Right lobe of liver (tissue), 6 donors: ENCODE results near the gene PARVA. TPM values are rescaled to one million over a fixed set of nuclear protein-coding genes. Genes with fewer than 3 reads are reported as not detected.
A peak's percentile ranks its signal among the peaks of the same experiment; 100 is the strongest.

ENCODE experiments used
- ATAC-seq, 4 donors: fragments of 200-7000 bp; cut with Tn5 transposase; one replicate each; pipeline ENCODE4 v1.9.1; 2020; ENCODE audit warnings: mild to moderate bottlenecking in 4 of 4, moderate library complexity in 4 of 4
- DNase-seq, 3 donors: peaks; one replicate each; pipeline ENCODE4 v3.0.0-alpha.2; 2020
- H3K27ac ChIP-seq, 3 donors: fragments of 200-600 bp; one replicate each; pipeline ENCODE4 v1.8.0; 2022
- H3K27me3 ChIP-seq, 2 donors: fragments of 200-600 bp; one replicate each; pipeline ENCODE4 v1.8.0; 2022
- H3K36me3 ChIP-seq, 4 donors: fragments of 200-600 bp; sonication (generic) in 1 of 4; one replicate each; pipeline versions ENCODE4 v1.5.1 to v1.8.0; 2017 to 2022; ENCODE audit warnings: control low read depth in 1 of 4
- H3K4me1 ChIP-seq, 4 donors: fragments of 200-600 bp; sonication (generic) in 1 of 4; one replicate each; pipeline versions ENCODE4 v1.5.1 to v1.8.0; 2017 to 2022; ENCODE audit warnings: control low read depth in 1 of 4
- H3K4me3 ChIP-seq, 3 donors: fragments of 200-600 bp; one replicate each; pipeline ENCODE4 v1.8.0; 2022
- H3K9me3 ChIP-seq, 4 donors: fragments of 200-600 bp; sonication (generic) in 1 of 4; one replicate each; pipeline versions ENCODE4 v1.5.1 to v1.8.0; 2017 to 2022; ENCODE audit warnings: control low read depth in 1 of 4
- CTCF ChIP-seq, 4 donors: fragments of 200-600 bp in 3 of 4; fragments of 450-650 bp in 1 of 4; IDR thresholded peaks; one replicate each; pipeline versions ENCODE4 v1.5.1 to v1.8.0; 2016 to 2022; ENCODE audit warnings: antibody characterized with exemption in 4 of 4, mild to moderate bottlenecking in 2 of 4
- POLR2A ChIP-seq: fragments of 450-650 bp; IDR thresholded peaks from one replicate; pipeline ENCODE4 v1.6.1; 2017; ENCODE audit warnings: antibody characterized with exemption, mild to moderate bottlenecking
- WGBS: methylation state at CpG from one replicate; pipeline ENCODE4 v1.1.6; 2018; ENCODE audit warnings: low coverage, low lambda C conversion rate; ENCODE audit not compliant: insufficient coverage; ENCODE audit errors: missing lambda C conversion rate; 5-methylcytosine and 5-hydroxymethylcytosine counted together
- intact Hi-C, 2 donors: fragments of 100-400 bp; cut with DNase I; formaldehyde crosslinking; loops; one replicate each; pipeline versions ENCODE4 v1.11.2 to v1.14.1; 2022
- total RNA-seq, 6 experiments: library from RNA; depleted of rRNA in 2 of 6; stranded (reverse); fragments of >200 nt in 2 of 6; fragmentation: NEBNext Ultra II Directional in 3 of 6; extraction: Animal tissue kit (Norgen Biotek cat#: 25700) in 3 of 6; gene quantifications; one replicate each; pipeline versions ENCODE4 v1.1.0 to v1.2.4, GENCODE V29; 2016 to 2023
- donor health status: DM: no; HTN: yes; CAD: no.
- donor health status: DM: no; HTN: no; CAD: no.
- donor health status: DM: no; HTN: no; CAD: no.
- donor health status: DM: no; HTN: yes; CAD: no.
- donor health status: DM: no; HTN: yes; CAD: no.

Gene PARVA
- total RNA-seq, 6 experiments from 2014 or later = 11.1 to 27.5 (median 21.8) TPM

GRCh38 chr11:12331239-12331874 lies 46.0 kb upstream of the PARVA start:
- intact Hi-C loops = no loop called here
- Histone ChIP-seq H3K27me3 (no peaks in the 10 kb centered on the region), H3K4me1 (no peaks in the 10 kb centered on the region), H3K4me3 (no peak overlapping the region), H3K27ac (no peak overlapping the region), H3K9me3 (no peaks in the 10 kb centered on the region), H3K36me3 (no peaks in the 10 kb centered on the region)
- ATAC-seq (peak; percentile 93 to 95 (median 94)), DNase-seq (peak; percentile 70 to 80 (median 74))
- TF ChIP-seq CTCF (IDR thresholded peaks at IDR 0.05) = peak; percentile 72 to 82 (median 78)
- TF ChIP-seq POLR2A = no peak
- whole genome bisulfite sequencing = 8% methylated on average over 7 of the region's 7 CpGs

- intact Hi-C loops = no loop called here
- no peak for ATAC-seq
Observed at GRCh38 chr11:12343526-12343925, 33.8 kb upstream of the PARVA start.

DNA sequence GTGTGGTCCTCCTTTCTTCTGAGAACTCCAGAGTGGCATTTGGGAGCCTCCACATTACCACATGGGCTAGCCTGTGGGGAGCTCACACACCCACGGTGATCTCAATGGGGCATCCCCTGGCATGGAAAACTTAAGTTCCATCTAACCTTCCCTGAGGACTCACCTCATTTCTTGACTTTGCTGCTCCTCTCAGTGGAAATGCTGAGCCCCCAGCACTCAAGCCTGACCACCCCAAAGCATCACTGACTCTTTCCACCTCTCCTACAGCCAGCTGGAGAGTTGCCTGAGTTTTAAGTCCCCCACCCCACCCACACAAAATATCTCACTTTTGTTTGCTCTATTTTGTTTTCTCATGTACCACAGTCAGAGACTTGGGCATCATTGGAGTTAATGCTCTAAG lies 23.8 kb upstream of the PARVA start:
- Histone ChIP-seq H3K4me1 (peaks cover 0 to 2% (median 0%) of the 10 kb centered on the region in 4 donors), H3K4me3 (no peak overlapping the region), H3K36me3 (no peaks in the 10 kb centered on the region), H3K27me3 (no peaks in the 10 kb centered on the region), H3K27ac (no peak overlapping the region), H3K9me3 (no peaks in the 10 kb centered on the region)
- intact Hi-C loops = no loop called here
- TF ChIP-seq CTCF (IDR thresholded peaks at IDR 0.05) = no peak
- no peak for TF ChIP-seq POLR2A
- no peak for ATAC-seq
- no peak for DNase-seq
- 50% methylated on average over 1 of the region's 1 CpG for WGBS

More at GRCh38 chr11:12343526-12343925, 33.8 kb upstream of the PARVA start:
- H3K4me1 ChIP-seq = no peaks in the 10 kb centered on the region
- H3K36me3 ChIP-seq = no peaks in the 10 kb centered on the region
- no peaks in the 10 kb centered on the region for H3K27me3 ChIP-seq
- no peaks in the 10 kb centered on the region for H3K9me3 ChIP-seq
- WGBS = 58% methylated on average over 6 of the region's 6 CpGs
- DNase-seq = no peak
- no peak overlapping the region for H3K27ac ChIP-seq
- TF ChIP-seq CTCF (IDR thresholded peaks at IDR 0.05) = no peak
- TF ChIP-seq POLR2A = no peak
- no peak overlapping the region for H3K4me3 ChIP-seq

DNA sequence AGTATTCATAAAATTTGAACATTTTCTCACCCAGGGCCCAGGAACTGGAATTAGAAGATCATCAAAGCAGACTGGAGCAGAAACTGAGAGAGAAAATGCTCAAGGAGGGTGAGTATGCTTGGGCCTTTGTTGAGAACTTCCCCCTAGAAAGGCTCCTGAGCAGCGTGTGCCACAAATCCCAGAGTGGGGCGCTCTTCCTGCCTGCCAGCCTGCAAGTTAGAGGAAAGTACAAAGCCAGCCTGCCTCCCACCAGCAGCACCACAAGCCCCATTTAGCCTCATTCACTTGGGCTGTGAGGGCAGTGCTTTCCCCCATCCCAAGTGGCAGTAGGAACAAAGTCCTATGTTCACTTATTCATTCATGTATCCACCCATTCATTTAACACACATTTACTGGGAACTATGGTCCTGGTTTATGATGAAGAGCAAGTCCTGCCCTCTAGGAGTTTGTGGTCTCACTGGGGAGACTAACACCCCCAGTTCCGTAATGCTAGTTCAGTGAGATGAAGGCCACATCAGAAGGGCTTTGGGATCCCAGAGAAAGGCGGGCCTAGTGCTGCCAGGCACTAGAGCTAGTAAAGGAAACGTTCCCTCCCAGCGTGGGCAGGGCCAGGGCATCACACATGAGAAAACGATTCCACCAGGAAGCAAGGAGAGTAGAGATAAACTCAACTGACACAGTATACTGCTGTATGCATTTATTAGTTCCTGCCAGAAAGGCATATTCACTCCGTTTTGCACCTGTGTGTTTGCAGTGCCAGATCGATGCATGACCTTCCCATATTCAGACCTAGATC lies 22.4 kb upstream of the PARVA start:
- Histone ChIP-seq H3K27ac (no peak overlapping the region), H3K4me3 (no peak overlapping the region), H3K36me3 (no peaks in the 10 kb centered on the region), H3K9me3 (no peaks in the 10 kb centered on the region), H3K27me3 (no peaks in the 10 kb centered on the region), H3K4me1 (peaks cover 0 to 8% (median 0%) of the 10 kb centered on the region in 4 donors)
- WGBS = 54% methylated on average over 3 of the region's 9 CpGs
- ATAC-seq = no peak
- intact Hi-C loops = no loop called here
- DNase-seq = no peak
- no peak for TF ChIP-seq POLR2A
- TF ChIP-seq CTCF (IDR thresholded peaks at IDR 0.05) = no peak
